B cell (primary cell): Measurements from ENCODE around the gene TRPC4AP. TPM values are rescaled to one million over a fixed set of nuclear protein-coding genes. Genes with fewer than 3 reads are reported as not detected.

Experiments
- ATAC-seq: fragments of 200-7000 bp; cut with Tn5 transposase; one replicate; pipeline ENCODE4 v1.10.0; 2021; ENCODE audit warnings: low read depth, mild to moderate bottlenecking, moderate number of reproducible peaks, moderate library complexity
- CTCF ChIA-PET: fragments of 350-600 bp; sonication (Branson Sonifier 250); formaldehyde crosslinking; loops from one replicate; lab custom pipeline; 2021; ENCODE audit warnings: antibody characterized with exemption, inconsistent platforms; lab: Charles Lee
- POLR2A ChIA-PET: fragments of 350-600 bp; sonication (Branson Sonifier 250); formaldehyde crosslinking; loops from one replicate; lab custom pipeline; 2021; ENCODE audit warnings: antibody characterized with exemption; lab: Charles Lee
- DNase-seq: peaks from one replicate; pipeline ENCODE4 v3.0.0; 2013
- H2AFZ ChIP-seq: 2 replicates; pipeline ENCODE4 v1.6.1; 2012; ENCODE audit warnings: mild to moderate bottlenecking, low read depth, low read length; ENCODE audit not compliant: insufficient read depth, poor library complexity, severe bottlenecking
- H3K27ac ChIP-seq, 2 donors: 1 replicate in 1 of 2; 2 replicates in 1 of 2; pipeline ENCODE4 v1.5.1; 2012 to 2013; ENCODE audit warnings: low read length in 2 of 2, mild to moderate bottlenecking in 2 of 2, moderate library complexity in 1 of 2
- H3K27me3 ChIP-seq, 4 experiments: fragments of 200-600 bp in 1 of 4; sonication (generic) in 1 of 4; replicated peaks in 1 of 4; 1 replicate in 2 of 4; 2 replicates in 2 of 4; pipeline versions ENCODE4 v1.6.1 to v1.7.0; 2013 to 2016; ENCODE audit warnings: low read length in 3 of 4, mild to moderate bottlenecking in 2 of 4, mixed read lengths in 1 of 4, moderate library complexity in 1 of 4; ENCODE audit not compliant: insufficient read depth in 4 of 4, control insufficient read depth in 3 of 4; ENCODE audit errors: control extremely low read depth in 1 of 4
- H3K36me3 ChIP-seq, 2 experiments: replicated peaks in 1 of 2; 1 replicate in 1 of 2; 2 replicates in 1 of 2; pipeline versions ENCODE4 v1.6.1 to v1.7.1; 2013; ENCODE audit warnings: low read length in 1 of 2; ENCODE audit not compliant: insufficient read depth in 2 of 2, control insufficient read depth in 1 of 2; ENCODE audit errors: control extremely low read depth in 1 of 2, extremely low read depth in 1 of 2
- H3K4me1 ChIP-seq, 2 donors: fragments of 200-600 bp in 1 of 2; sonication (generic) in 1 of 2; 1 replicate in 1 of 2; 2 replicates in 1 of 2; pipeline versions ENCODE4 v1.5.1 to v1.6.1; 2013 to 2017; ENCODE audit warnings: low read length in 2 of 2; ENCODE audit not compliant: control insufficient read depth in 2 of 2, insufficient read depth in 2 of 2
- H3K4me2 ChIP-seq: replicated peaks from 2 replicates; pipeline ENCODE3; 2012; ENCODE audit warnings: mild to moderate bottlenecking, low read depth, low read length; ENCODE audit not compliant: poor library complexity, severe bottlenecking
- H3K4me3 ChIP-seq, 5 experiments: fragments of 200-600 bp in 1 of 5; sonication (generic) in 1 of 5; 1 replicate in 3 of 5; 2 replicates in 2 of 5; pipeline versions ENCODE4 v1.5.1 to v1.7.0; 2011 to 2016; ENCODE audit warnings: low read length in 4 of 5, mild to moderate bottlenecking in 4 of 5, low read depth in 2 of 5, control low read depth in 1 of 5, moderate library complexity in 1 of 5; ENCODE audit not compliant: insufficient read depth in 1 of 5; ENCODE audit errors: control extremely low read depth in 1 of 5, extremely low read depth in 1 of 5
- H3K79me2 ChIP-seq: fragments of 200-600 bp; sonication (generic); one replicate; pipeline ENCODE4 v1.6.0; 2016; ENCODE audit warnings: low read length; ENCODE audit not compliant: control insufficient read depth, insufficient read depth
- H3K9ac ChIP-seq: fragments of 200-600 bp; sonication (generic); 2 replicates; pipeline ENCODE4 v1.6.1; 2017; ENCODE audit warnings: mild to moderate bottlenecking, low read length, moderate library complexity
- H3K9me3 ChIP-seq, 3 donors: one replicate each; pipeline versions ENCODE4 v1.6.1 to v1.7.1; 2013; ENCODE audit warnings: low read length in 2 of 3; ENCODE audit not compliant: control insufficient read depth in 2 of 3, insufficient read depth in 1 of 3; ENCODE audit errors: control extremely low read depth in 1 of 3
- H4K20me1 ChIP-seq: 2 replicates; pipeline ENCODE4 v1.6.0; 2012; ENCODE audit warnings: mild to moderate bottlenecking, low read length; ENCODE audit not compliant: insufficient read depth, control insufficient read depth, poor library complexity, severe bottlenecking
- H3K27ac Mint-ChIP-seq: one replicate; pipeline ENCODE4 v1.8.0; 2021; ENCODE audit warnings: mixed read lengths
- H3K27me3 Mint-ChIP-seq: one replicate; pipeline ENCODE4 v1.8.0; 2021; ENCODE audit warnings: mixed read lengths
- H3K4me1 Mint-ChIP-seq: one replicate; pipeline ENCODE4 v1.8.0; 2021; ENCODE audit warnings: mixed read lengths
- H3K4me3 Mint-ChIP-seq: one replicate; pipeline ENCODE4 v1.8.0; 2021; ENCODE audit warnings: mixed read lengths
- H3K9me3 Mint-ChIP-seq: one replicate; pipeline ENCODE4 v1.8.0; 2022; ENCODE audit warnings: mixed read lengths; ENCODE audit not compliant: insufficient read depth
- EZH2 ChIP-seq: IDR thresholded peaks from 2 replicates; pipeline ENCODE4 v1.6.1; 2012; ENCODE audit warnings: borderline replicate concordance, low read depth, mild to moderate bottlenecking, moderate library complexity, low read length; ENCODE audit not compliant: insufficient read depth, poor library complexity, severe bottlenecking
- WGBS: methylation state at CpG from one replicate; pipeline ENCODE4 v1.1.5; 2013; ENCODE audit warnings: missing lambda C conversion rate; ENCODE audit not compliant: insufficient coverage; 5-methylcytosine and 5-hydroxymethylcytosine counted together
- intact Hi-C: fragments of 100-400 bp; cut with micrococcal nuclease; formaldehyde crosslinking; loops from one replicate; pipeline ENCODE4 v1.10.0; 2022
- polyA plus RNA-seq: library from polyadenylated mRNA; depleted of rRNA; stranded (reverse); fragments of >200 nt; gene quantifications from 2 replicates; pipeline ENCODE4 v1.2.3, GENCODE V29; 2012
- total RNA-seq, 2 donors: library from RNA; stranded (reverse); fragments of 120-200 nt in 1 of 2; gene quantifications; 1 replicate in 1 of 2; 2 replicates in 1 of 2; pipeline versions ENCODE4 v1.2.3 to v1.2.4, GENCODE V29; 2013 to 2022
- TF ChIP-seq, protein P1 (sequence below): fragments of 200-600 bp; IDR thresholded peaks from one replicate; pipeline ENCODE4 v1.8.0; 2022; ENCODE audit warnings: antibody characterized with exemption, mild to moderate bottlenecking

Gene TRPC4AP
- total and polyA plus RNA-seq, 2 donors (not counting 1 experiment from before 2014, with no cell fraction given), result 62.5 to 73.2 TPM

DNA sequence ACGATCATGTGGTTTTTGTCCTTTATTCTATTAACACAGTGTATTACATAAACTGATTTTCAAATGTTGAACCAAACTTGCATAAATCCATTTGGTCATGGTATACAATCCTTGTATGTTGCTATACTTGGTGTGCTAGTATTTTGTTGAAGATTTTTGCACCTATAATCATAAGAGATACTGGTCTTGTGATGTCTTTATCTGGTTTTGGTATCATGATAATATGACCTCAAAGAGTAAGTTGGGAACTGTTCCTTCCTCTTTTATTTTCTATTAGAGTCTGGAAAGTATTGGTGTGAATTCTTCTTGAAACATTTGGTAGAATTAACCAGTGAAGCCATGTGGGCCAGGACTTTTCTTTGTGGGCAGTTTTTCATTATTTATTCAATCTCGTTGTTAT lies 65.3 kb downstream of the TRPC4AP start:
- ATAC-seq, result no peak
- H3K4me3 Mint-ChIP-seq, result no peak overlapping the region
- Histone ChIP-seq H3K27me3 (no peaks in the 10 kb centered on the region), H3K9ac (no peak overlapping the region), H3K79me2 (no peaks in the 10 kb centered on the region), H3K4me2 (no peak overlapping the region), H3K27ac (no peak overlapping the region), H3K36me3 (peaks cover 10 to 20% of the 10 kb centered on the region in 2 experiments), H3K9me3 (no peaks in the 10 kb centered on the region), H3K4me3 (no peak overlapping the region), H3K4me1 (no peaks in the 10 kb centered on the region), H2AFZ (no peak overlapping the region), H4K20me1 (no peaks in the 10 kb centered on the region)
- ChIA-PET POLR2A (no interaction called here), CTCF (no interaction called here)
- TF ChIP-seq, protein P1, sequence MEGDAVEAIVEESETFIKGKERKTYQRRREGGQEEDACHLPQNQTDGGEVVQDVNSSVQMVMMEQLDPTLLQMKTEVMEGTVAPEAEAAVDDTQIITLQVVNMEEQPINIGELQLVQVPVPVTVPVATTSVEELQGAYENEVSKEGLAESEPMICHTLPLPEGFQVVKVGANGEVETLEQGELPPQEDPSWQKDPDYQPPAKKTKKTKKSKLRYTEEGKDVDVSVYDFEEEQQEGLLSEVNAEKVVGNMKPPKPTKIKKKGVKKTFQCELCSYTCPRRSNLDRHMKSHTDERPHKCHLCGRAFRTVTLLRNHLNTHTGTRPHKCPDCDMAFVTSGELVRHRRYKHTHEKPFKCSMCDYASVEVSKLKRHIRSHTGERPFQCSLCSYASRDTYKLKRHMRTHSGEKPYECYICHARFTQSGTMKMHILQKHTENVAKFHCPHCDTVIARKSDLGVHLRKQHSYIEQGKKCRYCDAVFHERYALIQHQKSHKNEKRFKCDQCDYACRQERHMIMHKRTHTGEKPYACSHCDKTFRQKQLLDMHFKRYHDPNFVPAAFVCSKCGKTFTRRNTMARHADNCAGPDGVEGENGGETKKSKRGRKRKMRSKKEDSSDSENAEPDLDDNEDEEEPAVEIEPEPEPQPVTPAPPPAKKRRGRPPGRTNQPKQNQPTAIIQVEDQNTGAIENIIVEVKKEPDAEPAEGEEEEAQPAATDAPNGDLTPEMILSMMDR, result no peak
- TF ChIP-seq EZH2, result no peak
- H3K4me1 Mint-ChIP-seq, result peaks cover 8% of the 10 kb centered on the region
- H3K27ac Mint-ChIP-seq, result no peak overlapping the region
- intact Hi-C loops, result no loop called here
- H3K27me3 Mint-ChIP-seq, result no peaks in the 10 kb centered on the region
- WGBS, result no CpG with 5 or more reads among the region's 2 CpGs
- H3K9me3 Mint-ChIP-seq, result no peaks in the 10 kb centered on the region
- DNase-seq, result no peak

DNA sequence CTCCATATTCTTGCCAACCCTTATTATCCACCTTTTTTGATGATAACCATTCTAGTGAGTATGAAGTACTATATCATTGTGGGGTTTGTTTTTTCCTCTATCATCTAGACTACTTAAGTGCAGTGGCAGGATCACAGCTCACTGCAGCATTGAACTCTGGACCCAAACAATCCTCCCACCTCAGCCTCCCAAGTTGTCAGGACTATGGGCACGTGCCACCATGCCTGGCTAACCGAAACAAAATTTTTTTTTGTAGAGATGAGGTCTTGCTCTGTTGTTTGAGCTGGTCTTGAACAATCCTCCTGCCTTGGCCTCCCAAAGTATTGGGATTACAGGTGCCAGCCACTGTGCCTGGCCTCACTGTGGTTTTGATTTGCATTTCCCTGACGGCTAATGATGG lies 67.5 kb downstream of the TRPC4AP start:
- Mint-ChIP-seq H3K27ac (no peak overlapping the region), H3K9me3 (no peaks in the 10 kb centered on the region), H3K4me1 (peaks cover 8% of the 10 kb centered on the region), H3K27me3 (no peaks in the 10 kb centered on the region), H3K4me3 (no peak overlapping the region)
- intact Hi-C loops, result no loop called here
- Histone ChIP-seq H2AFZ (no peak overlapping the region), H3K36me3 (peaks cover 8 to 24% of the 10 kb centered on the region in 2 experiments), H3K4me2 (no peak overlapping the region), H3K4me1 (no peaks in the 10 kb centered on the region), H3K9ac (no peak overlapping the region), H3K79me2 (no peaks in the 10 kb centered on the region), H3K27ac (no peak overlapping the region), H3K9me3 (no peaks in the 10 kb centered on the region), H3K4me3 (no peak overlapping the region), H3K27me3 (no peaks in the 10 kb centered on the region), H4K20me1 (no peaks in the 10 kb centered on the region)
- CTCF ChIA-PET, result no interaction called here
- no CpG with 5 or more reads among the region's 3 CpGs for WGBS
- no peak for ATAC-seq
- no peak for DNase-seq
- TF ChIP-seq, protein P1, result no peak
- no peak for TF ChIP-seq EZH2
- POLR2A ChIA-PET, result no interaction called here
